Measurements from ENCODE around the gene C12orf43. TPM values are rescaled to one million over a fixed set of nuclear protein-coding genes. Genes with fewer than 3 reads are reported as not detected.

C12orf43 gene
- total and polyA plus RNA-seq, 2 donors from 2014 or later, result 10.3 to 15.6 TPM

- no peak overlapping the region for H3K27ac ChIP-seq (ENCODE audit: low read depth in 2 of 2, low read length in 2 of 2)
- DNase-seq, result peak in 4 of 5 donors; percentile 56 to 74 (median 65)
- peak; percentile 72 for TF ChIP-seq CTCF (IDR thresholded peaks at IDR 0.05; ENCODE audit: borderline replicate concordance, extremely low read depth, insufficient read depth)
- H3K27me3 ChIP-seq (ENCODE audit: control insufficient read depth, insufficient read depth, low read length), result no peaks in the 10 kb centered on the region
- intact Hi-C loops (cut with DNase I), result no loop called here
- peaks cover 0 to 13% (median 8%) of the 10 kb centered on the region in 3 donors for H3K36me3 ChIP-seq (ENCODE audit: control insufficient read depth in 2 of 3, insufficient read depth in 3 of 3, low read length in 3 of 3)
- H3K9ac ChIP-seq (ENCODE audit: low read length in 3 of 3), result no peak overlapping the region
- no peak for FAIRE-seq
- H3K9me3 ChIP-seq (ENCODE audit: control insufficient read depth in 2 of 3, insufficient read depth in 1 of 3, low read length in 3 of 3), result no peaks in the 10 kb centered on the region
- H3K4me3 ChIP-seq (ENCODE audit: low read length in 3 of 3), result no peak overlapping the region
- H3K4me1 ChIP-seq (ENCODE audit: control insufficient read depth in 2 of 3, insufficient read depth in 2 of 3, low read depth in 1 of 3, low read length in 3 of 3), result no peaks in the 10 kb centered on the region
These were observed 6.5 kb downstream of the C12orf43 start for GRCh38 chr12:121009741-121010140.

- H3K27ac ChIP-seq (ENCODE audit: low read depth in 2 of 2, low read length in 2 of 2), result no peak overlapping the region
- H3K27me3 ChIP-seq (ENCODE audit: control insufficient read depth, insufficient read depth, low read length), result no peaks in the 10 kb centered on the region
- TF ChIP-seq CTCF (IDR thresholded peaks at IDR 0.05; ENCODE audit: borderline replicate concordance, extremely low read depth, insufficient read depth), result no peak
- intact Hi-C loops (cut with DNase I), result no loop called here
- FAIRE-seq (no peak), DNase-seq (no peak)
- H3K9me3 ChIP-seq (ENCODE audit: control insufficient read depth in 2 of 3, insufficient read depth in 1 of 3, low read length in 3 of 3), result no peaks in the 10 kb centered on the region
- no peak overlapping the region for H3K9ac ChIP-seq (ENCODE audit: low read length in 3 of 3)
- H3K36me3 ChIP-seq (ENCODE audit: control insufficient read depth in 2 of 3, insufficient read depth in 3 of 3, low read length in 3 of 3), result peaks cover 0 to 19% (median 13%) of the 10 kb centered on the region in 3 donors
- H3K4me1 ChIP-seq (ENCODE audit: control insufficient read depth in 2 of 3, insufficient read depth in 2 of 3, low read depth in 1 of 3, low read length in 3 of 3), result no peaks in the 10 kb centered on the region
- H3K4me3 ChIP-seq (ENCODE audit: low read length in 3 of 3), result no peak overlapping the region
These were observed 7.8 kb downstream of the C12orf43 start for GRCh38 chr12:121008347-121009098.

GRCh38 chr12:121005346-121005815, 10.9 kb downstream of the C12orf43 start:
- no peak for FAIRE-seq
- peak in 3 of 5 donors; percentile 22 to 54 (median 41) for DNase-seq
- Histone ChIP-seq H3K27me3 (ENCODE audit: control insufficient read depth, insufficient read depth, low read length) (no peaks in the 10 kb centered on the region), H3K4me1 (ENCODE audit: control insufficient read depth in 2 of 3, insufficient read depth in 2 of 3, low read depth in 1 of 3, low read length in 3 of 3) (peaks cover 0 to 6% (median 0%) of the 10 kb centered on the region in 3 donors), H3K9me3 (ENCODE audit: control insufficient read depth in 2 of 3, insufficient read depth in 1 of 3, low read length in 3 of 3) (no peaks in the 10 kb centered on the region), H3K9ac (ENCODE audit: low read length in 3 of 3) (no peak overlapping the region), H3K36me3 (ENCODE audit: control insufficient read depth in 2 of 3, insufficient read depth in 3 of 3, low read length in 3 of 3) (peaks cover 0 to 25% (median 2%) of the 10 kb centered on the region in 3 donors), H3K4me3 (ENCODE audit: low read length in 3 of 3) (no peak overlapping the region), H3K27ac (ENCODE audit: low read depth in 2 of 2, low read length in 2 of 2) (no peak overlapping the region)
- TF ChIP-seq CTCF (IDR thresholded peaks at IDR 0.05; ENCODE audit: borderline replicate concordance, extremely low read depth, insufficient read depth), result peak; percentile 53
- intact Hi-C loops (cut with DNase I), result no loop called here

Measured in kidney (tissue), 14 donors.